DND-41 (cell line): Measurements from ENCODE around the gene IL12A.

Experiments used
- CTCF ChIP-seq: IDR thresholded peaks from 2 replicates; pipeline ENCODE4 v1.5.1; 2012; ENCODE audit warnings: borderline replicate concordance, low read length, moderate library complexity, mild to moderate bottlenecking; ENCODE audit not compliant: poor library complexity, severe bottlenecking; ENCODE audit errors: extremely low read depth
- EZH2 ChIP-seq: IDR thresholded peaks from 3 replicates; pipeline ENCODE4 v1.6.1; 2012; ENCODE audit warnings: borderline replicate concordance, low read depth, mild to moderate bottlenecking, moderate library complexity, low read length, inconsistent platforms; ENCODE audit not compliant: severe bottlenecking

GRCh38 chr3:160020057-160020711 lies 31.5 kb downstream of the IL12A start:
- no peak for TF ChIP-seq CTCF
- TF ChIP-seq EZH2 = no peak
